ENCODE data around the gene NEURL1B.
A peak's percentile ranks its signal among the peaks of the same experiment; 100 is the strongest.

NEURL1B gene

GRCh38 chr5:172683264-172683644 is 42.2 kb downstream of the NEURL1B start:
- DNase-seq: peak; percentile 66

- peak; percentile 79 for DNase-seq
Measured at GRCh38 chr5:172683645-172684471, 42.8 kb downstream of the NEURL1B start.

DNA sequence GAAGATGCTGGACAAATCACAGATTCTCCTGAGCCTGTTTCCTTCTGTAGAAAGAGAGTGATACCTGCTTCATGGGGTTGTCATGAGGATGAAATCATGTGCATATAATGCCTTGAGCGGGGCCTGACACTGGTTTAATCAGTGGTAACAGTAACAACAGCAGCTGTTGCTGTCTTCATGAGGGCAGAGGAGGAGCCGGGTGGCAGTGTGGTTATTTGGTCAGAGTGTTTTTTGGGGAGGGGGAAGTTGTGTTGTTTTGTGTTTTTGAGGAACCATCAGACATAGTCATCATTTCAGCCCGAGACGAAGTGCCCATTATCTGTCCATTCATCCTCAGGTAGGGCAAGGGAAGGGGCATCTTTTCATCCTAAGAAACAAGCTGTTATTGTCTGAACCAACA is 44.0 kb downstream of the NEURL1B start:
- DNase-seq: no peak

DNA sequence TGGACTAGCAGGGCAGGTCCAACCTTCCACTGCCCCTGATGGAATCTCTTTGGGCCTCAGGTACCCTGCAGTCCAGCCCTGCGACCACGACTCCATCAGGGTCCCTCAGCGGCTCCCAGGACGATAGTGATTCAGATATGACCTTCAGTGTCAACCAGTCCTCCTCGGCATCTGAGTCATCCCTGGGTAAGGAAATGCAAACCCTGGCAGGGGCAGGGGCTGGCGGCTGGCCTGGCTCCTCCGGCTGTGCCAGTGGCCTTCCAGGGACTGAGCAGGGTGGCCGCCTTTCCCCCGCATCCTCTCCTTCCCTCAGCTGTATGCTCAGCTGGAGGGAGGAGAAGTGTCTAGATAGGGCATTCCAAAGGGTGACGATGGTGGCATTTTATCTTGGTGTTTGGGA is 45.0 kb downstream of the NEURL1B start:
- no peak for DNase-seq

DNA sequence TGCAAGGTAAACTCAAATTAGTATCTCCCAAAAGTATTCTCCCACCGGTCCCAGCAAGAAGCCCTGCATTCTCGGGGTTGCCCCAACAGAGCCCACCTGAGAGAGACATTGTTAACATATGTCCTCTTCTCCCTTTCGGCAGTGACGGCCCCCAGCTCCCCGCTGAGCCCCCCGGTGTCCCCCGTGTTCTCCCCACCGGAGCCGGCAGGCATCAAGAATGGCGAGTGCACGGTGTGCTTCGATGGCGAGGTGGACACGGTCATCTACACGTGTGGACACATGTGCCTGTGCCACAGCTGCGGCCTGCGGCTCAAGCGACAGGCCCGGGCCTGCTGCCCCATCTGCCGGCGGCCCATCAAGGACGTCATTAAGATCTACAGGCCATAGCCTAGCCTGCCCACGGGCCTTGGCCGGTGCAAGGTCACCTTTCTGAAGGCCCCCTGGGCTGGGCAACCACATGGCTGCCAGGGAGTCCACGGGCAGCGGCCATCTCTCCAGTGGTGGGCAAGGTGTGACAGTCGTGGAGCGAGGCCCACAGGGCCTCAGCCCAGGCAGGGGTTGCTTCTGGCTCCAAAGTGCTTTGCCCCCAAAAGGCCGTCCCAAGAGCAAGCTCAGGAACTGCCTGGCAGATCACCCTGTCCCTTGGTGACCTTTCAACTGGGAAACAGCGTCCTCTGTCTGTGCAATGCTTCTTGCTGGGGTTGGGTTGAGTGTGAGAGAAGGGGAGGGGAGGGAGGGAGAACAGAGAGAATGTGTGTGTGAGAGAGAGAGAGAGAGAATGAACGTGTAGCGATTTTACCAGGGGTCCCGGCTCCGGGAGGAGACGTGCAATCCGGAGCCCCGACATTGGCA is 45.7 kb downstream of the NEURL1B start:
- DNase-seq: no peak

- DNase-seq: no peak
Measured at GRCh38 chr5:172687940-172688339, 46.9 kb downstream of the NEURL1B start.

DNA sequence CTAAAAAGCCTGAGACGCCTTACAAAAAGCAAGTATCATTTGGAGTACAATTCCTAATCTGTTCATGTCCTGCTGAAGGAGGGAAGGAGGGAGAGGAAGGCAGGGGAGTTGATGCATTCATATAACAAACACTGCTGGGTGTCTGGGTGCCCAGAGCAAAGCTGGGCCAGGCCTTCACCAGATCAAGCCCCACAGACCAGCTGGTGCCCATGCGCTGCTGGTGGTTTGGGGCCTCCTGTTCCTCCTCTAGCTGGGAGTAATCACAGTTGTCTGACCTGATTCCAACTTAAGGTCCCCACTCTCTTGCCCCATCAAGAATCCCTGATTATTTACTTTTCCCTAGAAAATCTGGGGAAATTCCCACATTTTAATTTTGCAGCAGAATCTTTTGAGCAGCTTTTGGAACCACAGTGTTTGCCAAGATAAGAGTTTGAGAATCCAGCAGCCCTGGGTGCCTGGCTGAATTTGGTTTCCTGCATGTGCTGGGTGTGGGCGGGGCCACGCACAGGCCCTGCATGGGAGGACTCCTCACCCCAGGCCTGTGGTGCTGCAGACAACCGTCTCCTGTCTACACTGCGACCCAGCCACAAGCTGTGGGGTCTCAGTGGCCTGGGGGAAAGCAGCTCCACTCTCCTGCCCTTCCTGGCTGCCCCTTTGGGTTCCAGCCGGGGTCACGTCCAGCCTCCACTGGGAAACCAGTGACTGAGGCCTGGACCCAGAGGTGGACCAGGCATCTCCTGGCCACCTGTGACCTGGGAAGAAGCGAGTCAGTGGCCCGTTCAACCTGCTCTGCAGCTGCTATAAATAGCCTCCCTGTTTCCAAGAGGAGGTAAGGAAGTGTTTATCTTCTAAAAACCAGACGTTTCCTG is 47.5 kb downstream of the NEURL1B start:
- DNase-seq: no peak

DNA sequence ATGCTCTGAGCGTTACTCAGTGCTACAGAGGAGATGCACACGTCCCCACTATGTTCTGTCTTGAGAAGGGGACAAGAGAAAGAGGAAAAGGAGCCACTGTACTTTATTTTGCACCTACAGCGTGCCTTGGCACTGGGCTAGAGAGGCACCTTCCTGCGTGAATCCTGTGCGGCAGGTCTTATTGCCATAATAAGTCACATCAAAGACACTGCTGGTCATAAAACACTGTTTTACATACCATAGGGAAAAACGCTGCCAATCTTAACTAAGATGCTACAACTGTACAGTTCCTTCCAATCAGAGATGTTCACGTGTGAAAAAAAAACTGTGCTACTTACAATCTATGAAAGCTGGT is 48.1 kb downstream of the NEURL1B start:
- DNase-seq: no peak

- DNase-seq: no peak
Measured at GRCh38 chr5:172689801-172690200, 48.7 kb downstream of the NEURL1B start.

GRCh38 chr5:172690258-172691075 is 49.4 kb downstream of the NEURL1B start:
- no peak for DNase-seq

DNA sequence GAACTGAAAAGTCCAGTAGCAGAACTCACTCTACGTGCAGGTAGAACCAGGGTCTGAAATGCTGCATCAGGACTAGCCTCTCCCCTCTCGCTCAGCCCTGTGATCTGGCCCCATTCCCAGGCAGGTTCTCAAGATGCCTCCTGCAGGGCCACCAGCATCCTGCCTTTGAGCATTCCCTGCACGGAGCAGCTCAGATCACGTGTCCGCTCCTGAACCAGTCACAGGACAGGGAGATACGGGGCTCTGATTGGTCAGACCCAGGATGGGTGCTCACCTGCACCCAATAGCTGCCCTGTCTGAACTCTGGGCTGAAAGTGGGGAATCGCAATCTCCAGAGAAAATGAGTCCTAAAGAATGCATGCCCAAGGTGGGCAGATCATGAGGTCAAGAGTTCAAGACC is 50.8 kb downstream of the NEURL1B start:
- DNase-seq: no peak

DNA sequence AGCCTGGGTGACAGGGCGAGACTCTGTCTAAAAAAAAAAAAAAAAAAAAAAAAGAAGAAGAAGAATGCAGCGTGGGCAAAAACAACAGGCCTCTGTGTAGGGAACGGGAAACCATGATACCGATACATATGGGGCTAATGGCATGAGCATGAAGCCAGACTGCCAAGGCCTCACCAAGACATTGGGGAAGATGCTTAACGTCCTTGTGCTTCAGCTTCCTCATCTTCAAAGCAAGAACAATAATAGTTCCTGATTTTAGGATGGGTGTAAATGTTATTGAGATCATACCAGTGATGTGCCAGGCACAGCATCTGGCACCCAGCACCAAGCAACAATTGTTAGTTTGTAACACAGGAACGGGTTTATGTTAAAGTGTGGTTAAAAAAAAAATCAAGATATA is 51.4 kb downstream of the NEURL1B start:
- DNase-seq: no peak

- no peak for DNase-seq
Measured at GRCh38 chr5:172692981-172693380, 51.9 kb downstream of the NEURL1B start.

GRCh38 chr5:172694061-172694460 is 53.0 kb downstream of the NEURL1B start:
- no peak for DNase-seq

- DNase-seq: no peak
Measured at GRCh38 chr5:172694541-172694940, 53.5 kb downstream of the NEURL1B start.

DNA sequence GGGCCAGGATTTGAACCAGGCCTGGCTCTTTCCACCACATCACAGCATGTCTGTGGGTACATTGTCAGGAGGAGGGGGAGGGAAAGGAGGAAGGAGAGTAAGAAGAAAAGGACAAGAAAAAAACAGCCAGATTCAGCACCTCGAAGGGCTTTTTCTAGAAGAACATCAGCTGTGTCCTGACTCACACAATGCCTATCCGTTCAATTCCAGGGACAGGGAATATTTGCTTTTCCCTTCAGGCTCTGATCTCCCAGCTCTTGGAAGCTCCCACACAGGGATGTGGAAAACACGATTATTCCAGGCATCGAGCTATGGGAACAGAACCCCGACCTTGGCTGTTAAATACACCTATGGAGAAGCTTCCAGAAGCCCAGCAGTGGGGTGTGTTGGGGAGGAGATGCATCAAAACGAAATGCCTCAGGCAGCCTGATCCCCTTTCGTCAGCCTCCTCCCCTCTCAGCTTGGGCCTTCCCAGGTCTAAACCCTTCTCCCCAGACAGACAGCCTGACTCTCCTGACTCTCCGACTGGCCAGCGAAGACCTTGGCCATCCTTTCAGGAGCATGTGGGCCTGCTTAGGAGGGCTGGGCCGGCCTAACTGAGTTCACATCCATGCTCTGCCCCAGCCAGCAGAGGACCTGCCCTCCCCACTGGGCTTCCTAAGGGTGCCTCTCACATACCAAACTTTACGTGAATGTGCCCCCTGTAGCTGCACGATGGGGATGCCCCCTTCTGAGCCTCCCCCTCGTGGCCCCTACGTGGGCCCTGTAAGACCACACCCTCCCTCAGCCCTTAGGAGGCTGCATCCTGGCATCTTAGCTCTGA is 54.4 kb downstream of the NEURL1B start:
- DNase-seq: no peak

DNA sequence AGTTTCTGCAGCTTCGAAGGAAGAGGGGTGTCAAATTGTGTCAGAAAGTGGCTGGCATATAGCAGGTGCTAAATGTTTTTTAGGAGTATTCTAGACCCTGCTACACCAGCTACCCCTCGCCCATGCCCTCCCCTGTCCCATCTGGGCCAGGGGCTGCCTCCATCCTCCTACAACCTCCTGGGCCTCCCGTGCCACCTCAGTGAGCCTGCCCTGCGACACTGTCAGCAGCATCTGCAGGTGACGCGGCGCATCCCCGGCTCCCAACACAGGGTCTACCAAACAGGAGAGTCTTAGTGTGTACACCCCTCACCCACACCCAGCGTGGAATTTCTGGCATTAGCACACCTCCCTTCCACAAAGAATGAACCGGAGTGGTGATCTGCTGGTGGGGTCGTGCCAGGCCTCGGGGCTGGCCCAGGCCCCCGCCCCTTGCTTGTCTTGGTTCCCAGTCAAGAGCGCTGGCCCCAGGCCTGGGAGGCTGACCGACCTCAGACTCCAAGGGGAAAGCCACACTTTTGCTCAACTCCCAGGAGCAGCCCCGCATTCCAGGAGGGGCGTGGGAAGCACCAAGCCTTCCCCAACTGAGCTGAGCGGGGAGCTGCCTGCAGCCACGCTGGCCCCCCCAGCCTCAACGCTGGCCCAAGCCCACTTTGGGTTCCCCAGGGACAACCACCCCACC is 55.2 kb downstream of the NEURL1B start:
- DNase-seq: no peak

GRCh38 chr5:172697123-172698121 is 56.4 kb downstream of the NEURL1B start:
- DNase-seq: peak; percentile 94

- DNase-seq: no peak
Measured at GRCh38 chr5:172699423-172699822, 58.4 kb downstream of the NEURL1B start.

DNA sequence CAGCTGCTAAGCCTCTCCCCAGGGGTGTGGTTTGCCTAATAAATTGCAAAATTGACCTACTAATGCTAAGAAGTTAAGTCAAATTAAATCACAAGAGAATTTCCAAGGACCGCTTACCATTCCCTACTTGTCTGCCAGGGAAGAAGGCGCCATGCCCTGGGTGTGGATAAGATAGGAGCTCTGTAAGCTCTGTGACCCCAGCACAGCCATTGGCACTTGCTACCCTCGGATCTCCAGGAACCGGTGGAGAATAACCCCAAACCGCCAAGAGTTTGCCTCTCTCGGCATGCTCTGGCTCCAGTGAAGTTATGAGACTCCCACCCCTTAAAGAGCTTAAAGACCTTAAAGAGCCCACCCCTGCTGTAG is 58.9 kb downstream of the NEURL1B start:
- DNase-seq: no peak
